ENCODE measurements around the gene RUFY1.
"Not testable (repeated sequence)": the region's sequence is repeated elsewhere in the genome, so short reads cannot be mapped to it uniquely, and the experiment has no call there.

RUFY1 gene, protein sequence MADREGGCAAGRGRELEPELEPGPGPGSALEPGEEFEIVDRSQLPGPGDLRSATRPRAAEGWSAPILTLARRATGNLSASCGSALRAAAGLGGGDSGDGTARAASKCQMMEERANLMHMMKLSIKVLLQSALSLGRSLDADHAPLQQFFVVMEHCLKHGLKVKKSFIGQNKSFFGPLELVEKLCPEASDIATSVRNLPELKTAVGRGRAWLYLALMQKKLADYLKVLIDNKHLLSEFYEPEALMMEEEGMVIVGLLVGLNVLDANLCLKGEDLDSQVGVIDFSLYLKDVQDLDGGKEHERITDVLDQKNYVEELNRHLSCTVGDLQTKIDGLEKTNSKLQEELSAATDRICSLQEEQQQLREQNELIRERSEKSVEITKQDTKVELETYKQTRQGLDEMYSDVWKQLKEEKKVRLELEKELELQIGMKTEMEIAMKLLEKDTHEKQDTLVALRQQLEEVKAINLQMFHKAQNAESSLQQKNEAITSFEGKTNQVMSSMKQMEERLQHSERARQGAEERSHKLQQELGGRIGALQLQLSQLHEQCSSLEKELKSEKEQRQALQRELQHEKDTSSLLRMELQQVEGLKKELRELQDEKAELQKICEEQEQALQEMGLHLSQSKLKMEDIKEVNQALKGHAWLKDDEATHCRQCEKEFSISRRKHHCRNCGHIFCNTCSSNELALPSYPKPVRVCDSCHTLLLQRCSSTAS

DNA sequence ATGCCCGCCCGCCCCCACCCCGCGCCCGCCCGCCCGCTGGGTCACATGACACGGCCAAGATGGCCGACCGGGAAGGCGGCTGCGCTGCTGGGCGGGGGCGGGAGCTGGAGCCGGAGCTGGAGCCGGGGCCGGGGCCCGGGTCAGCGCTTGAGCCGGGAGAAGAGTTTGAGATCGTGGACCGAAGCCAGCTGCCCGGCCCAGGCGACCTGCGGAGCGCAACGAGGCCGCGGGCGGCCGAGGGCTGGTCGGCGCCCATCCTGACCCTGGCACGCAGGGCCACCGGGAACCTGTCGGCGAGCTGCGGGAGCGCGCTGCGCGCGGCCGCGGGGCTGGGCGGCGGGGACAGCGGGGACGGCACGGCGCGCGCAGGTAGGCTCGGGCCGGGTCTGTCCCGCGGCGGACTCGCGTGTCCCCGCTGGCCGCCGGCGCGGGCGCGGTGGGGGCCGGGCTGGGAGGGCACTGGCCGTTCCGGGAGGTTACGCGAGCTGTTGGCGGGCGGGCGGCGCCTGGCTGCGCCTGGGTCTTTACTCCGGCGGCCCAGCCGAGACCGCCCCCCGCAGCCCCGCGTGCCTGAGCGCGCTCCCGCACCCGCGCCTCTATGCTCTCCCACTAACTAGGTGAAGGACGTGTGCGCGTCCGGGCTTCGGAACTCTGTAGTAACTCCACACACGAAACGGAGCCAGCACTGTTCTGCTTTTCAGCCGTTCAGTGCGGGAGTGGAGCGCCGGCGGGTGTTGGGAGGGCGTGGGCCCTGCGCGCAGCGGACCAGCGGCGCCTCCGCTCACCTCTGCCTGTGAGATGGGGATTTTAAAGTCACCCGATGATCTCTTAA is at the start of gene RUFY1:
Gene RUFY1 (plus strand): TSS at position 44 of the 832 bp plus-strand sequence. CDS start 16 bp downstream, at position 60.
- peak; percentile 84 for DNase-seq

DNA sequence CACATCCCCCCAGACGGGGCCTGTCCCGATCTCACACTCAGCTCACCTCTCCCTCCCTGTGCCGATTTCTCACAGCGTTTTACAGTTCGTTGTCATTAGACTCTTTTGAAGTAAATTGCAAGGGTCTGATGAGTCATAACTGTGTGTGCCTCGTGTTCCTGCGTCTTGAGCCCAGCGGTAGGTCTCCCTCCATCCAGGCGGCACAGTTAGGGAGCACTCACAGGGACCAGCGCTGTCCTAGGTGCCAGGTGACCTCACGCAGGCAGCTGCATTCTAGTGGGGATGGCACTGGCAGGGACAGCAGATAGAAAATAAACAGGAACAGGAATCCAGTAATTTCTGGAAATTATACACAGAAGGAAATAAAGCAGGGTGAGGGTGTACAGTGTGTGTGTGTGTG is 48.4 kb upstream of the RUFY1 start:
- DNase-seq, result not testable (repeated sequence)

DNA sequence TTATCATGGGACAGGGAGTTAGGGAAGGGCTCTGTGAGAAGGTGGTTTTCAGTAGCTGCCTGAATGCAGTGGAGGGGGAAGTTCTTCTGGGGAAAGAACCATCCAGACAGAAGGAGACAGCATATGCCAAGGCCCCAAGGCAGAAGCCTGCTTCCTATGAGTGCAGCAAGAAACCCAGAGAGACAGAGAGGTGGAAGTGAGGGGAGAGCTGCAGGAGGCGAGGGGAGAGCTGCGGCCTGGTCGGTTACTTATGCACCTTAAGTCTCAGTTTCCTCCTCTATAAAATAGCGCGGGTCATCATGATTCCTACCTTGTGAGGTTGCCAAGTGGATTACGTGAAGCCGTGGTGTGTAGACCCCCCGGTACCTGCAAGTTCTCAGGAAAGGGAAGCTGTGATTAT is 47.9 kb upstream of the RUFY1 start:
- DNase-seq, result not testable (repeated sequence)

DNA sequence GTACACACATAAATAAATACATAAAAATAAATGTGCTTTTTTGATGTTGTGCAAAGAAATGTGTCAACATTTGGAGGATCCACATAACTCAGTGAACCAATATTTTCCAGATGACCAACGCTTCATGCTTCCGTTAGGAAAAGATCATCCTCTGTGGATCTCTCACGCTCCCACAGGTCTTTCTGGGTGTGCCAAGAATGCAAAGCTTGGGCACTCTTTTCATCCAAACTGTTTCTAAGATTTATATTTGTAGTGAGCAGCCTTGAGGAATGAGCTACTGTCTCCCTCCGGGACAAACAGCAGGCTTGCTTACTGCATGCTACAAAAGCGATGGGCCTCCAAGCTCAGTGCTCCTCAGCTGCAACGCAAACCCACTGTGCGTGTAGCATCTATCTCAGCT is 46.2 kb upstream of the RUFY1 start:
- DNase-seq, result no peak

DNA sequence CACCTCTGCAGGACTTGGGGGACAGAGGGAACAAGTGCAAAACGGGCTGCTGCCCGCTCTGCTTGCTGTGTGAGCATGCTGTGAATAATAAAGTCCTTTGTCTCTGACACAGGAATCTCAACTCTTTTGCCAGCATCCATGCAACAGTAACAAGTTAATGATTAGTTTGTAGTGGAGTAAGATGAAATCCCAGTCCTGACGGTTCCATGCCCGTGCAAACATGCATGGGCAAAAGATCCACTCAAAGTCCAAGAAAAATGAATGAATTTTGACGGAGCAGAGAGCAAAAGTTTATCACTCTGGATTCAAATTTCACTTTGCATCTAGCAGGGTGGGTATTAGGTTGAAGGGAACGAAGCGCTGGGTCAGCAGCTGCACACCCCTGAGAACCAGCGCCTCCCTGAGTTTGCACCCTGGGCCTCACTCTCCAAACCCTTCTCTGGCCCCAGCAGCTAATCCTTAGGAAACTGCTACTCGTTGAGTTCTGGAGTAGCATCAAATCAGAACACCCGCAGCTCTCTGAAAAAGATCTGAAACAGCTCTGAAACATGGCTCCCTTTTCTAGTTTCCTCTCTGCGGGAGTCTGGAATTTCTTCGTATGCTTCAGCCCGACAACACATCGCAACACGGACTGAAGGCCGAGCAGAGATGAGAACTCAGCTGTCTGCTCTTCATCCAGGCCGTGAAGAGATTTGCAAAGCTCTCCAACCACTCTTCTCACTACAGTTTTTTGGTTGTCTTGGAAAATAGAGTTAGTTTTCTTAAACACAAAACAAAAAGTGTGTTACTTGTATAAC is 45.6 kb upstream of the RUFY1 start:
- no peak for DNase-seq

DNA sequence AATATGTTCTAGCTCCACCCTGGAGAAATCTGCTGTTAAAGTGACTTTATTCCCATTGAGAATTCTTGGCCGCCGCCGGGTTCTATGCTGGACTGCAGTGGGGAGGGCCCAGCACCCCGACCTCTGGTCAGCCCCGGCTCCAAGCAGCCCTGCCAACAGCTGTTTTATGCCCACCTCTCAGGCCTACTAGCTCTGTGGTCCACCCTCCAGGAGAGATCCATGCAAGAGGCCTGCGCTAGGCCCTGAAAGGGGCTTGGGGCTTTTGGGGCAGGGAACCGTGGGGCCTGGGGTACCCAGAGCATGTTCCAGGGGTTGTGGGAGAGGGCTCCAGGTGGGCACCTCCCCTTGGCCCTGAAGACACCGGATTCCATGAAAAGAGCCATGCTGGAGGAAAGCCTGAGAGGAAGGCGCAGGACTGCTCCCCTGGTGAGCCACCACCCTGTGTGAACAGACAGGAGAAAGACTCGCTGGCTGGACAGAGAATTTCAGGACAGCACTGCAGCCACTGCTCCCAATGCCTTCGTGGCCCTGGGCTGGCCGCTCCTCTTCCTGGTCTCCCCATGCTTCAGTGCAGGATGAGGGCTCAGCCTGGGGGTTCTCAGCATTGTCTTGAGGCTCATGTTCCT is 44.6 kb upstream of the RUFY1 start:
- DNase-seq, result no peak

DNA sequence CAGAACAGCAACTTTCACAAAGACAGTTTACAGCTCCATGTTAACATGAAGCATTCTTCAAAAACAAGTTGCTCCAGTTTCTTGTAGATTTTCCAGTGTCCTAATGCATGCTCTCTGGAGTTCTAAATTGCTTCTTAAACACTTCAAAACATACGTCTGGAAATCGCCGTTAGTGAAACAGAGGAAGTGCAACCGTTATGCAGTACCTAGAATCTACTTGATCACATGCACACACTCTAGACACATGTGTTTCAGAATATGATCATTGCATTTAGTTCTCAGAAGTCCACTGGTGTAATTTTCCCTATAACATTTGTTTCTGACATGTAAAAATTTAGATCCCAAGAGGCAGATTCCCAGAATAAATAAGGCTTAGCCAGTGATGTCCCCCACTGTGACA is 41.1 kb upstream of the RUFY1 start:
- no peak for DNase-seq

DNA sequence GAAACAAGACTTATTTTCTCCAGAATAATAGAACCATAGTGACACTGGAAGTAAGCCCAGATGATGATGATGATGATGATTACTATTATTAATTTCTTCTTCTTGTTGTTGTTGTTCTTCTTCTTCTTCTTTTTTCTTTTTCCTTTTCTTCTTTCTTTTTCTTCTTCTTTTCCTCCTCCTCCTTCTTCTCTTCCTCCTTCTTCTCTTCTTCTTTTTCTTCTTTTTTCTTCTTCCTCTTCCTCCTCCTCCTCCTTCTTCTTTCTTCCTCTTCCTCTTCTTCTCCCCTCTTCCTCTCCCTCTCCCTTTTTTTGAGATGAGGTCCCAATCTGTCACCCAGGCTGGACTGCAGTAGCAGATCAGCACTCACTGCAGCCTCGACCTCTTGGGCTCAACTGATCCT is 40.5 kb upstream of the RUFY1 start:
- DNase-seq, result no peak

DNA sequence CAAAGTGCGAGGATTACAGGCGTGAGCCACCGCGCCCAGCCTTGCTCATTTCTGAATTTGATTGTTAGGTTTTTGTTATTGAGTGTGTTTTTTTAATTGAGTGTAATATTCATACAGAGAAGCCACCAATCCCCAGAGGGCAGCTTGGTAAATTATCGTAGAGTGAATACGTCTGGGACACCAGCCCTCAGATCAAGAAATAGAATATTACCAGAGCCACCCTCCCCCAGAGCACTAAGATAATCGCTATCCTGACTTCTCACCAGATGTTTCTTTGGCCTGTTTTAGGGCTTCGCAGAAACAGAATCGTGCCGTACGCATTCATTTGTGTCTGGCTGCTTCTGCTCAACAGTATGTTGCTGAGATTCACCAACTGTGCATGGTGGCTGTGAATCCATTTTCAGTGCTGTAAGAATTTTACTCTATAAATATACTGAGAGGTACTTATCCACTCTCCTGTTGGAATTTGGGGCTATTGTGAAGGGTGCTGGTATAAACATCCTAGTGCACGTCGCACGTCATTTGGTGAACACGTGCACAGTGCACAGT is 37.8 kb upstream of the RUFY1 start:
- DNase-seq, result no peak

DNA sequence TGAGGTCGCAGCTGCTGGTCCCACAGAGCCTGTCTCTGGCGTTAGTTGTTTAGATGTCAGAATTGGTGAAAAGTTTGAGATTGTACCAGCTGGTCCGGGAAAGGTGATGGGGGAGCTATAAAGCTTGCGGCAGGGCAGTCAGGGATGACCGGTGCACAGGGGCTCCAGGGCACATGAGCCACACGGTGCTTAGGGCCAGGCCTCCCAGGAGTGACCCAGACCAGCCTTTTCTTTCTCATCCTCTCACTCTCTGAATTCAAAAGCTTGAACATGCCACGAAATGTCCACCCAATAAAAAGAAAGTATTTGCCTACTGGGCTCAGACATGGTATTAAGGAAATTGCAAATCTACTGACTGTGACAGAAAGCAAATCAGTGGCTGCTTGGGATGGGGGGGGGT is 34.9 kb upstream of the RUFY1 start:
- not testable (repeated sequence) for DNase-seq

DNA sequence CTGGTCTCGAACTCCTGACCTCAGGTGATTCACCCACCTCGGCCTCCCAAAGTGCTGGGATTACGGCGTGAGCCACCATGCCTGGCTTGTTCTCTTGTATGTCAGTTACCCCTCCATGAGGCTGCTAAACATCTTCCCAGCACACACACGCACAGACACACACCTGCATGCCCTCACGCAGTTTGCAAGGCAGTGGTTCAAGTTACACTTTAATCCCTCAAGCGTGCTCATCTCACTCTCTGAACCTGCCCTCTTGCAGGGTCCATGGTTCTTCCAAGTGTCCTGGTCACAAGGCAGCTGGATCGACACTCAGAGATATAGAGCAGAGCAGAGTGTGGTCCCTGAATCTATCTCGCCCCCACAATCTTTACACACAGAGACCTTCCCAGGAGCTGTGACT is 34.1 kb upstream of the RUFY1 start:
- DNase-seq, result no peak

DNA sequence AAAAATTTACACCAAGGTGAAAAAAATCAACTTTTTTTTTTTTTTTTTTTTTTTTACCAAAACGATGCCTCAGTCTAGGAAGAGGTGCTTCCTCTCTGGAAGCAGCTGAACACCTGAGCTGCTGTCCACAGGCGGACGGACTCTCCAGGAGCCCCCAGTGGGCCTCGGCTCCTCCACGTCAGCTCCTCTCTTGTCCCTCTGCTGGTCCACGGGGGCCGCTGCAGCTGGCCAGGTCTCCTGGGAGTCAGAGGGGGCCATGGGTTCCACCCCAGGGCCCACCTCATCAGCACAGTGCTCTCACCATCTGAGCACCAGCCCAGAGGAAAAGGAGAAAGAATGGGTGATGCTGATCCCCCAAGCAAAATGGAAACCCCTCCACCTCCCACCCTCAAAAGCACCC is 32.6 kb upstream of the RUFY1 start:
- not testable (repeated sequence) for DNase-seq

DNA sequence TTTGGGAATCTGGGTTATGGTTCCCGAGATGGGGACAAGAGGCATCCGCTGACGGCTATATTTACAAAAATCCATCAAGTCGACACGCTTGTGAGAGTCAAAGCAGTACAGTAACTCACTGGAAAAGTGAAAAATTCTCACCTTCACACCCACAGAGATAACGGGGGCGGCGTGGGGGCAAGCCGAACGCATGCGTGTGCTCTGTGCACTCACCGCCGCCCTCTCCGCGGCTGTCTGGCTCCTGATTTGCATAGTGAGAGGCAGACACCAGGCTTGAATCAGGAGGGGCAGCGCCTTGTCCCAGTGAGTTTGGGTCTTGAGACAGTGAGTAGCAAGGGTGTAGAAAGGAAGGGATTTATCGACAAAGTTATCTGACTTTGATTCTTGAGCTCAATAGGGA is 32.0 kb upstream of the RUFY1 start:
- DNase-seq, result not testable (repeated sequence)

DNA sequence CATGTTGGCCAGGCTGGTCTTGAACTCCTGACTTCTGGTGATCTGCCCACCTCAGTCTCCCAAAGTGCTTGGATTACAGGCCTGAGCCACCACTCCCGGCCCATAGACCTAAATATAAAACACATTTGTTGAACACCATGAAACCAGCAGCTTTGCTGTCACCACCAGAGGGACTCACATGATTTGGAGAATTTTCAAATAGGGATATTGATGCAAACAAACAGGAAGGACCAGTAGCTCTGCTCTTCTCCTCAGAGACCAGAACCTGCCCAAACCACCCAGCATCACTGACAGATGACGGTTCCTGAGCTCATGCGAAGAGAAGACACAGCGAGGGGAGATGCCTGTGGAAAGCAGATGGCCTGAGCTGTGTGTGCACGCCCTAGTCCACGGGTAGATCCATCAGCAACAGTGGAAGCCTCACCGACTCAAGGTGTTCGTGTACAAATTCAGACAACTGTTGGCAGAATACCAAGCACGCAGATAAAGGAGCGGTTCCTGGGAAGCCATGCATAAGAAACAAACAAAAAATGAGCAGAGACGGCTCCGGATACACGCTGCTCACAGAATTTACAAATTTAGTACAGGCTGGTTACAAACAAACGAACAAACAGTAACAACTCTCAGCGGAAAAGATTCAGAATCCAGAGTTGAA is 30.8 kb upstream of the RUFY1 start:
- not testable (repeated sequence) for DNase-seq

DNA sequence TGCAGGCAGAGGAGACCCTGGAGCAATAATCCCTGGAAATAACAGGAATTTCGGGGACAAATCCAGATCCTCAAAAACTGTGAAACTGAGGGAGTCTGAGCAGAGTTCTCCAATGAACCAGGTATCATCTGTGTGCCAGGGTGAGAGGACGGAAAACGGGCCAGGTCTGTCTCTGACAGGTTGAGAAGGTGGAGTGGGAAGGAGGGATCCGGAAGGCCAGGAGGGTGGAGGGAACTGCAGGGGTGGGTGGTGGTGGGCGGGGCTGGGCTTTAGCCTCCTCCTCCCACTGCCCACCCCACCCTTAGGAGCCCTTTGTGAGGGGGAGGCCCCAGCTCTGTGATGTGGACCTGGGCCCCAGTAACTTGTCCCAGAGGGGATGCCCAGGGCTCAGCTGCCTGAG is 28.2 kb upstream of the RUFY1 start:
- DNase-seq, result not testable (repeated sequence)

DNA sequence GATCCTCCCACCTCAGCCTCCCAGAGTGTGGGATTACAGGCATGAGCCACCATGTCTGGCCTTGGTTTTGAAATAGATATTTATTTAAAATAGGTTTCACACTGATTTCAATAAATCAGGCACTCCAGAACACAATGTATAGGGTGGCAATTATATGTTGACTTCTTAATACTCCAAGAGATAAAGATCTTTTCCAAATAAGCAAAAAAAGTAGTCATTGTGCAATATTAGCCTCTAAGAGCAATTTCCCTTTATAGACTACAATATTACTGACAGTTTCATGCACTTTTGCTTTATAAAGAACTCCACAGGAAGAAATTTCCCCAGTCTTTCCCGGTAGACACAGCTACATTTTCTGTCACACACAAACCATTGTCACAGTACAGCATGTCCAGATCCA is 23.4 kb upstream of the RUFY1 start:
- no peak for DNase-seq

DNA sequence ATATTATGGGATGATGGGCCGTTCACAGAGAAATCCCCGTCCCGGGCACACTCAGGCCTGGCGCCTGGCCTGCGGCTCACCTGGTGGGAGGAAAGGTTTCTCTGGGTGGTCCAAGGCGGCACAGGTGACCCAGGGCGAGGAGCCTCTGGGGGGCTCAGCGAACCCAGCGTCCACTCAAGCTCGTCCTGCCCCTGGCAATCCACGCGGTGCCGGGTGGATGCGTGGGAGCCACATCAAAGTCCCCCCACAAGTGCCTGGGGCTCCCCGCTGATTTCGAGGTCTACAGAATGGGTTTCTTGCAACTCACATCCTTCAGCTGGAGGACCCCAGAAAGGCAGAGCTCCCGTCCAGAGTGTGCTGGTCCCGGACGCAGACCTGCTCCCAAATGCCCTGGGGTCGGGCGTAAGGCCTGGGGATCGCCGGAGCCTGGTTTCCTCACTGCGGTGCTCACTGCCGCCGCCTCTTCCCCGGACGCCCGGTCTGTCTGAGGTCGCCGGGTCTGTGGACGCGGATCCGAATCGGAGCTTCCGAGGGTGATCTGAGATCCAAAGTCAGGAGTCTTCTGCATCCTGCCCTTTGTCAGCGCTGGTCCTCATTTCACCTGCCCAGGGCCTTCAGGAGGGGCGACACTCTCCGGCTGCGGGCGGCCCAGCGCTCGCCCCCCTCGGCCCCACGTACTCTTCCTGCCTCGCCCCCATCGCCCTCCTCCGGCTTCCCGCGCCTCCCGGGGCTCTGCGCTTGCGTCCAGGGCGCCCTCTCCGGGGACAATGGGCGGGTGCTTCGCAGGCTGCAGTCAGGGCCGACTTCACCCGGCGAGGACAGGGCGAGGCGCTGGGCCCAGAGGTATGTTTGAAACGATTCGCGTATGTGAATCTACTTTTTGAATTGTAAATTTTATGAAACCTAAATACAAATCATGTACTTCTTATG is 20.0 kb upstream of the RUFY1 start:
- DNase-seq, result peak; percentile 55

DNA sequence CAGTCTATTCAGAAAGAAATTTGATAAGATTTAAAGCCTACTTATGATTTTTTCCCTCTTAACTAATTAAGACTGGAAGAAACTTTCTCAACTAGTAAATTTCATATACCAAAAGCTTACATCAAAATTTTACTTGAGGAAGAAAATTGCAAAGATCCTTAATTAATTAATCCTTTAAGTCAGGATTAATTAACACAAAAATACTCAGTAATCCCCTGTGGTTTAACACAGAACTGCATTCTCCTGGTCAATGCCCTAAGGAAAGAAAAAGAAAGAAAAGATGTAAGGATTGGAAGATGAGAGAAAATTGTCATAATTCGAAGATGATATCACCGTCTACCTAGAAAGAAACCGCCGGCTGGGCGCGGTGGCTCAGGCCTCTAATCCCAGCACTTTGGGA is 17.3 kb upstream of the RUFY1 start:
- no peak for DNase-seq

DNA sequence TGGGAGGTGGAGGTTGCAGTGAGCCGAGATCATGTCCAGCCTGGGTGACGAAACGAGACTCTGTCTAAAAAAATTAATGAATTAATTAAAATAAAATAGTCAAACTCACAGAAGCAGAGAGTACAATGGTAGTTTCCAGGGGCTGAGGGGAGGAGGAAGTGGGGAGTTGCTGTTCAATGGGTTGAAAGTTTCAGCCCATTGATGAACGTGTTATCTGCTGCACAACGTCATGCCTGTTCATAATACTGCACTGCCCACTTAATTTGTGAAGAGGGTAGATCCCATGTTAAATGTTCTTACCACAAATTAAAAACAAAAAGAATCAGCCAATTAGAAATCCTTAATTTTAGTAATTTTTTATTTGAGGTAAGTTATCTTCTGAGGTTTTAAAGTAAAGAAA is 16.4 kb upstream of the RUFY1 start:
- DNase-seq, result no peak

DNA sequence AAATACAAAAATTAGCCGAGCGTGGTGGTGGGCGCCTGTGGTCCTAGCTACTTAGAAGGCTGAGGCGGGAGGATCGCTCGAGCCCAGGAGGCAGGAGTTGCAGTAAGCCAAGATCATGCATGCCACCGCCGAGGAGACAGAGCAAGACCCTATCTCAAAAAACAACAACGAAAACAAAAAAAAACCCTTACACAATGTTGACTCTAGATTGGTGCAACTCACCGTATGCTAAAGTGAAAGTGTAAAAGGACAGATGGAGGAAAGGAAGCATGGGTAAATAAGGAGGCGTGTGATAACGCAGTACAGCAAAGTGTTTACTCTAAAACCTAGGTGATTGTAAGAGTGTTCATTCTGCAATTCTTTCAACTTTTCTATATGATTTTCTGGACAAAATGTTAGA is 15.9 kb upstream of the RUFY1 start:
- DNase-seq, result no peak

All from CD4-positive, alpha-beta T cell treated with Interleukin-10 for 1 hour (primary cell).